Effector memory CD8-positive, alpha-beta T cell (primary cell): Measurements from ENCODE around the gene MYO5B.

ENCODE experiments used
- ATAC-seq: fragments of 150-1000 bp; cut with Tn5 transposase; replicated peaks from 2 replicates; pipeline ENCODE4 v1.10.0; 2021; ENCODE audit warnings: mild to moderate bottlenecking, moderate library complexity
- DNase-seq, 3 experiments: peaks; one replicate each; pipeline ENCODE4 v3.0.0; 2021
- H3K27ac Mint-ChIP-seq, 2 donors: one replicate each; pipeline ENCODE4 v1.8.0; 2022; ENCODE audit warnings: mild to moderate bottlenecking in 2 of 2, mixed read lengths in 2 of 2, moderate library complexity in 2 of 2
- H3K27me3 Mint-ChIP-seq, 2 donors: one replicate each; pipeline ENCODE4 v1.8.0; 2022; ENCODE audit warnings: mixed read lengths in 2 of 2
- H3K36me3 Mint-ChIP-seq: one replicate; pipeline ENCODE4 v1.8.0; 2022; ENCODE audit warnings: mild to moderate bottlenecking, moderate library complexity, mixed read lengths; ENCODE audit not compliant: insufficient read depth
- H3K4me1 Mint-ChIP-seq, 2 donors: one replicate each; pipeline ENCODE4 v1.8.0; 2022; ENCODE audit warnings: low read depth in 2 of 2, mixed read lengths in 2 of 2
- H3K4me3 Mint-ChIP-seq, 2 donors: one replicate each; pipeline ENCODE4 v1.8.0; 2022; ENCODE audit warnings: mild to moderate bottlenecking in 2 of 2, mixed read lengths in 2 of 2, moderate library complexity in 2 of 2
- H3K9me3 Mint-ChIP-seq, 2 donors: one replicate each; pipeline ENCODE4 v1.8.0; 2022; ENCODE audit warnings: mixed read lengths in 2 of 2

The MYO5B gene

GRCh38 chr18:50181590-50181989 lies 13.4 kb downstream of the MYO5B start:
- H3K27ac Mint-ChIP-seq = no peak overlapping the region
- H3K36me3 Mint-ChIP-seq = no peaks in the 10 kb centered on the region
- H3K4me3 Mint-ChIP-seq = no peak overlapping the region
- DNase-seq = no peak
- H3K4me1 Mint-ChIP-seq = no peaks in the 10 kb centered on the region
- ATAC-seq = no peak
- no peaks in the 10 kb centered on the region for H3K9me3 Mint-ChIP-seq
- H3K27me3 Mint-ChIP-seq = peaks cover 43 to 63% of the 10 kb centered on the region in 2 donors

- DNase-seq (no peak), ATAC-seq (no peak)
- no peaks in the 10 kb centered on the region for H3K36me3 Mint-ChIP-seq
- no peaks in the 10 kb centered on the region for H3K4me1 Mint-ChIP-seq
- no peak overlapping the region for H3K4me3 Mint-ChIP-seq
- no peaks in the 10 kb centered on the region for H3K9me3 Mint-ChIP-seq
- peaks cover 45 to 69% of the 10 kb centered on the region in 2 donors for H3K27me3 Mint-ChIP-seq
- H3K27ac Mint-ChIP-seq = no peak overlapping the region
Observed at GRCh38 chr18:50179465-50179864, 15.5 kb downstream of the MYO5B start.

- Mint-ChIP-seq H3K4me3 (no peak overlapping the region), H3K27me3 (peaks cover 48 to 59% of the 10 kb centered on the region in 2 donors), H3K9me3 (no peaks in the 10 kb centered on the region), H3K27ac (no peak overlapping the region), H3K36me3 (no peaks in the 10 kb centered on the region), H3K4me1 (no peaks in the 10 kb centered on the region)
- ATAC-seq (no peak), DNase-seq (no peak)
Observed at GRCh38 chr18:50177294-50177992, 17.5 kb downstream of the MYO5B start.

GRCh38 chr18:50172367-50172766 lies 22.6 kb downstream of the MYO5B start:
- Mint-ChIP-seq H3K27me3 (peaks cover 33 to 64% of the 10 kb centered on the region in 2 donors), H3K27ac (no peak overlapping the region), H3K9me3 (no peaks in the 10 kb centered on the region), H3K4me3 (no peak overlapping the region), H3K4me1 (no peaks in the 10 kb centered on the region), H3K36me3 (no peaks in the 10 kb centered on the region)
- DNase-seq (no peak), ATAC-seq (no peak)

- Mint-ChIP-seq H3K4me3 (no peak overlapping the region), H3K36me3 (no peaks in the 10 kb centered on the region), H3K9me3 (no peaks in the 10 kb centered on the region), H3K4me1 (no peaks in the 10 kb centered on the region), H3K27ac (no peak overlapping the region), H3K27me3 (peaks cover 34 to 57% of the 10 kb centered on the region in 2 donors)
- ATAC-seq (no peak), DNase-seq (no peak)
Observed at GRCh38 chr18:50171406-50171805, 23.5 kb downstream of the MYO5B start.

- no peaks in the 10 kb centered on the region for H3K36me3 Mint-ChIP-seq
- no peak overlapping the region for H3K27ac Mint-ChIP-seq
Observed at GRCh38 chr18:50170004-50170403, 24.9 kb downstream of the MYO5B start.

GRCh38 chr18:50169149-50169548 lies 25.8 kb downstream of the MYO5B start:
- no peak for DNase-seq
- Mint-ChIP-seq H3K36me3 (no peaks in the 10 kb centered on the region), H3K27me3 (peaks cover 44 to 72% of the 10 kb centered on the region in 2 donors), H3K27ac (no peak overlapping the region), H3K9me3 (no peaks in the 10 kb centered on the region), H3K4me3 (no peak overlapping the region), H3K4me1 (no peaks in the 10 kb centered on the region)
- no peak for ATAC-seq

More at GRCh38 chr18:50170004-50170403, 24.9 kb downstream of the MYO5B start:
- no peak for DNase-seq
- H3K27me3 Mint-ChIP-seq = peaks cover 40 to 63% of the 10 kb centered on the region in 2 donors
- H3K9me3 Mint-ChIP-seq = no peaks in the 10 kb centered on the region
- H3K4me3 Mint-ChIP-seq = no peak overlapping the region
- no peaks in the 10 kb centered on the region for H3K4me1 Mint-ChIP-seq
- no peak for ATAC-seq

GRCh38 chr18:50167966-50168365 lies 27.0 kb downstream of the MYO5B start:
- no peak overlapping the region for H3K27ac Mint-ChIP-seq

GRCh38 chr18:50166901-50167300 lies 28.0 kb downstream of the MYO5B start:
- no peak overlapping the region for H3K4me3 Mint-ChIP-seq
- H3K9me3 Mint-ChIP-seq = no peaks in the 10 kb centered on the region
- no peak overlapping the region for H3K27ac Mint-ChIP-seq
- DNase-seq (no peak), ATAC-seq (no peak)
- H3K4me1 Mint-ChIP-seq = no peaks in the 10 kb centered on the region
- no peaks in the 10 kb centered on the region for H3K36me3 Mint-ChIP-seq
- H3K27me3 Mint-ChIP-seq = peaks cover 43 to 81% of the 10 kb centered on the region in 2 donors

More at GRCh38 chr18:50167966-50168365, 27.0 kb downstream of the MYO5B start:
- no peak for DNase-seq
- Mint-ChIP-seq H3K9me3 (no peaks in the 10 kb centered on the region), H3K4me3 (no peak overlapping the region), H3K4me1 (no peaks in the 10 kb centered on the region), H3K27me3 (peaks cover 43 to 82% of the 10 kb centered on the region in 2 donors), H3K36me3 (no peaks in the 10 kb centered on the region)
- no peak for ATAC-seq

- Mint-ChIP-seq H3K27me3 (peaks cover 64 to 84% of the 10 kb centered on the region in 2 donors), H3K9me3 (no peaks in the 10 kb centered on the region), H3K4me3 (no peak overlapping the region), H3K4me1 (no peaks in the 10 kb centered on the region), H3K36me3 (no peaks in the 10 kb centered on the region), H3K27ac (no peak overlapping the region)
- DNase-seq = no peak
- no peak for ATAC-seq
Observed at GRCh38 chr18:50163505-50163904, 31.4 kb downstream of the MYO5B start.

GRCh38 chr18:50162486-50163304 lies 32.3 kb downstream of the MYO5B start:
- Mint-ChIP-seq H3K36me3 (no peaks in the 10 kb centered on the region), H3K4me3 (no peak overlapping the region), H3K27me3 (peaks cover 64 to 80% of the 10 kb centered on the region in 2 donors), H3K4me1 (no peaks in the 10 kb centered on the region), H3K27ac (no peak overlapping the region), H3K9me3 (no peaks in the 10 kb centered on the region)
- no peak for DNase-seq
- ATAC-seq = no peak

- no peak for ATAC-seq
Observed at GRCh38 chr18:50161597-50162205, 33.2 kb downstream of the MYO5B start.

GRCh38 chr18:50159654-50160046 lies 35.3 kb downstream of the MYO5B start:
- ATAC-seq = no peak
- no peaks in the 10 kb centered on the region for H3K9me3 Mint-ChIP-seq
- peaks cover 51 to 68% of the 10 kb centered on the region in 2 donors for H3K27me3 Mint-ChIP-seq
- no peak overlapping the region for H3K4me3 Mint-ChIP-seq
- no peaks in the 10 kb centered on the region for H3K36me3 Mint-ChIP-seq
- DNase-seq = no peak
- H3K4me1 Mint-ChIP-seq = no peaks in the 10 kb centered on the region
- H3K27ac Mint-ChIP-seq = no peak overlapping the region

More at GRCh38 chr18:50161597-50162205, 33.2 kb downstream of the MYO5B start:
- DNase-seq = no peak
- no peak overlapping the region for H3K27ac Mint-ChIP-seq
- no peaks in the 10 kb centered on the region for H3K4me1 Mint-ChIP-seq
- no peaks in the 10 kb centered on the region for H3K9me3 Mint-ChIP-seq
- H3K36me3 Mint-ChIP-seq = no peaks in the 10 kb centered on the region
- peaks cover 61 to 85% of the 10 kb centered on the region in 2 donors for H3K27me3 Mint-ChIP-seq
- H3K4me3 Mint-ChIP-seq = no peak overlapping the region
